Body of pancreas (tissue), 4 donors: Measurements from ENCODE around the gene NUP210L. TPM values are rescaled to one million over a fixed set of nuclear protein-coding genes. Genes with fewer than 3 reads are reported as not detected.
A peak's percentile ranks its signal among the peaks of the same experiment; 100 is the strongest.
"Not testable (repeated sequence)": the region's sequence is repeated elsewhere in the genome, so short reads cannot be mapped to it uniquely, and the experiment has no call there.

Experiments
- ATAC-seq: fragments of 150-250 bp; one replicate; pipeline ENCODE4 v1.9.1; 2016
- DNase-seq, 4 donors: peaks; one replicate each; pipeline ENCODE4 v3.0.0-alpha.2; 2019
- H3K27ac ChIP-seq, 4 donors: fragments of 200-600 bp; sonication (generic); 1 replicate in 3 of 4; 2 replicates in 1 of 4; pipeline versions ENCODE4 v1.5.1 to v1.6.1; 2016 to 2019; ENCODE audit warnings: mild to moderate bottlenecking in 1 of 4, mixed read lengths in 1 of 4, moderate library complexity in 1 of 4
- H3K27me3 ChIP-seq, 2 donors: fragments of 200-600 bp; sonication (generic); one replicate each; pipeline ENCODE4 v1.6.0; 2016; ENCODE audit warnings: mild to moderate bottlenecking in 1 of 2
- H3K36me3 ChIP-seq, 2 donors: fragments of 200-600 bp; sonication (generic); replicated peaks in 1 of 2; 2 replicates each; pipeline ENCODE4 v1.5.1; 2016; ENCODE audit warnings: low read depth in 2 of 2; ENCODE audit not compliant: insufficient read depth in 1 of 2
- H3K4me1 ChIP-seq: fragments of 200-600 bp; sonication (generic); one replicate; pipeline ENCODE4 v1.6.0; 2016
- H3K4me3 ChIP-seq, 2 donors: fragments of 200-600 bp; sonication (generic); 1 replicate in 1 of 2; 2 replicates in 1 of 2; pipeline ENCODE4 v1.5.1; 2016 to 2019
- H3K9me3 ChIP-seq, 3 donors: fragments of 200-600 bp; sonication (generic); 1 replicate in 2 of 3; 2 replicates in 1 of 3; pipeline ENCODE4 v1.5.1; 2016
- CTCF ChIP-seq, 7 experiments: fragments of 450-650 bp in 4 of 7; fragments of 200-600 bp in 3 of 7; sonication (generic) in 3 of 7; IDR thresholded peaks; one replicate each; pipeline ENCODE4 v1.5.1; 2016 to 2019; ENCODE audit warnings: antibody characterized with exemption in 7 of 7
- POLR2A ChIP-seq, 3 donors: fragments of 450-650 bp; IDR thresholded peaks; one replicate each; pipeline ENCODE4 v1.6.1; 2016; ENCODE audit warnings: antibody characterized with exemption in 3 of 3, mild to moderate bottlenecking in 2 of 3
- WGBS, 2 donors: methylation state at CpG; one replicate each; pipeline ENCODE4 v1.1.5; 2017; 5-methylcytosine and 5-hydroxymethylcytosine counted together
- intact Hi-C: fragments of 100-400 bp; cut with DNase I; formaldehyde crosslinking; loops from one replicate; pipeline ENCODE4 v1.15.1; 2023
- total RNA-seq, 2 donors: library from RNA; depleted of rRNA; stranded (reverse); fragments of >200 nt; gene quantifications; one replicate each; pipeline ENCODE4 v1.1.0, GENCODE V29; 2016

NUP210L gene
- total RNA-seq, 2 donors from 2014 or later, result not detected

- ATAC-seq, result no peak
- no peak for TF ChIP-seq POLR2A (IDR thresholded peaks at IDR 0.05)
- TF ChIP-seq CTCF (IDR thresholded peaks at IDR 0.05), result no peak
- H3K9me3 ChIP-seq, result no peaks in the 10 kb centered on the region
- DNase-seq, result no peak
- no peak overlapping the region for H3K27ac ChIP-seq
- intact Hi-C loops, result no loop called here
- H3K27me3 ChIP-seq, result no peaks in the 10 kb centered on the region
- no peak overlapping the region for H3K4me3 ChIP-seq
- H3K36me3 ChIP-seq, result no peaks in the 10 kb centered on the region
- peaks cover 1% of the 10 kb centered on the region for H3K4me1 ChIP-seq
- 95 to 97% methylated on average over 3 of the region's 3 CpGs for whole genome bisulfite sequencing, 2 donors
Measured at GRCh38 chr1:154006136-154006535, 148.7 kb downstream of the NUP210L start.

- ATAC-seq, result no peak
- Histone ChIP-seq H3K27ac (peak overlapping the region; percentile 75 to 83 (median 80)), H3K4me1 (peaks cover 7% of the 10 kb centered on the region), H3K9me3 (no peaks in the 10 kb centered on the region), H3K4me3 (no peak overlapping the region), H3K36me3 (no peaks in the 10 kb centered on the region), H3K27me3 (no peaks in the 10 kb centered on the region)
- DNase-seq, result no peak
- 50% methylated on average over 4 of the region's 4 CpGs for WGBS, 2 donors
- TF ChIP-seq CTCF (IDR thresholded peaks at IDR 0.05) (no peak), POLR2A (IDR thresholded peaks at IDR 0.05) (no peak)
- intact Hi-C loops, result no loop called here
Measured at GRCh38 chr1:154000420-154000819, 154.5 kb downstream of the NUP210L start.

GRCh38 chr1:153996882-153997281 is 158.0 kb downstream of the NUP210L start:
- H3K27ac ChIP-seq, DNase-seq, H3K36me3 ChIP-seq, H3K9me3 ChIP-seq, H3K27me3 ChIP-seq, intact Hi-C loops, ATAC-seq, H3K4me3 ChIP-seq: not testable (repeated sequence)
- H3K4me1 ChIP-seq, result peaks cover 25% of the 10 kb centered on the region
- 90 to 93% methylated on average over 8 to 10 of the region's 10 CpGs for WGBS, 2 donors

- DNase-seq (no peak), ATAC-seq (no peak)
- no peaks in the 10 kb centered on the region for H3K9me3 ChIP-seq
- peaks cover 25% of the 10 kb centered on the region for H3K4me1 ChIP-seq
- WGBS, 2 donors, result 92 to 97% methylated on average over 11 of the region's 11 CpGs
- H3K36me3 ChIP-seq, result peaks cover 0 to 6% of the 10 kb centered on the region in 2 donors
- TF ChIP-seq CTCF (IDR thresholded peaks at IDR 0.05), result no peak
- TF ChIP-seq POLR2A (IDR thresholded peaks at IDR 0.05), result no peak
- no peak overlapping the region for H3K27ac ChIP-seq
- no peaks in the 10 kb centered on the region for H3K27me3 ChIP-seq
- intact Hi-C loops, result no loop called here
- H3K4me3 ChIP-seq, result no peak overlapping the region
Measured at GRCh38 chr1:153995640-153996039, 159.2 kb downstream of the NUP210L start.

GRCh38 chr1:153995202-153995601 is 159.7 kb downstream of the NUP210L start:
- H3K4me3 ChIP-seq, result no peak overlapping the region
- TF ChIP-seq CTCF (IDR thresholded peaks at IDR 0.05), result no peak
- no peak for ATAC-seq
- 86 to 92% methylated on average over 3 of the region's 3 CpGs for WGBS, 2 donors
- H3K9me3 ChIP-seq, result no peaks in the 10 kb centered on the region
- H3K27ac ChIP-seq, result no peak overlapping the region
- peaks cover 0 to 6% of the 10 kb centered on the region in 2 donors for H3K36me3 ChIP-seq
- no peak for DNase-seq
- intact Hi-C loops, result no loop called here
- H3K27me3 ChIP-seq, result no peaks in the 10 kb centered on the region
- H3K4me1 ChIP-seq, result peaks cover 25% of the 10 kb centered on the region
